PC-9 (cell line): ENCODE measurements around the gene SMTNL2. TPM values are rescaled to one million over a fixed set of nuclear protein-coding genes. Genes with fewer than 3 reads are reported as not detected.
"Not testable (repeated sequence)": the region's sequence is repeated elsewhere in the genome, so short reads cannot be mapped to it uniquely, and the experiment has no call there.

Experiments used
- BruUV-seq: library from RNA; stranded (reverse); fragments of 400-500 nt; replicated peaks from 2 replicates; lab custom pipeline; 2021; lab: Mats Ljungman, UMichigan
- CTCF ChIA-PET: fragments of 300-600 bp; sonication (Branson Sonifier 250); formaldehyde crosslinking; loops from one replicate; lab custom pipeline; 2022; ENCODE audit warnings: antibody characterized with exemption; lab: Charles Lee
- POLR2A ChIA-PET: fragments of 300-600 bp; sonication (Branson Sonifier 250); formaldehyde crosslinking; loops from one replicate; lab custom pipeline; 2022; ENCODE audit warnings: antibody characterized with exemption; ENCODE audit not compliant: unreplicated experiment; lab: Charles Lee
- DNase-seq, 2 experiments: peaks; one replicate each; pipeline versions ENCODE4 v3.0.0 to v3.0.0-alpha.2; 2015 to 2022; ENCODE audit warnings: mixed read lengths in 1 of 2
- H2AFZ ChIP-seq: fragments of 200-600 bp; sonication (generic); 2 replicates; pipeline ENCODE4 v1.8.1; 2017; ENCODE audit warnings: antibody characterized with exemption
- H3F3A ChIP-seq: fragments of 200-600 bp; sonication (generic); 2 replicates; pipeline ENCODE4 v1.8.1; 2017; ENCODE audit warnings: antibody characterized with exemption, mild to moderate bottlenecking, low read depth; ENCODE audit not compliant: insufficient read depth
- H3K27ac ChIP-seq: fragments of 200-600 bp; sonication (generic); 2 replicates; pipeline ENCODE4 v1.6.1; 2016; ENCODE audit warnings: mixed run types
- H3K27me3 ChIP-seq: fragments of 200-600 bp; sonication (generic); 2 replicates; pipeline ENCODE4 v1.6.1; 2016; ENCODE audit warnings: low read depth, mixed run types; ENCODE audit not compliant: insufficient read depth
- H3K36me3 ChIP-seq: fragments of 200-600 bp; sonication (generic); 2 replicates; pipeline ENCODE4 v1.6.1; 2016; ENCODE audit warnings: low read depth, mixed run types
- H3K4me1 ChIP-seq: fragments of 200-600 bp; sonication (generic); replicated peaks from 2 replicates; pipeline ENCODE4 v1.6.1; 2016; ENCODE audit warnings: mixed run types; ENCODE audit not compliant: insufficient read depth
- H3K4me2 ChIP-seq: fragments of 200-600 bp; sonication (generic); 2 replicates; pipeline ENCODE4 v1.6.1; 2017; ENCODE audit warnings: mixed run types
- H3K4me3 ChIP-seq: fragments of 200-600 bp; sonication (generic); 2 replicates; pipeline ENCODE4 v1.6.1; 2016; ENCODE audit warnings: mixed run types
- H3K79me2 ChIP-seq: fragments of 200-600 bp; sonication (generic); 2 replicates; pipeline ENCODE4 v1.6.1; 2017; ENCODE audit warnings: low read depth, mixed run types
- H3K9me2 ChIP-seq: fragments of 200-600 bp; sonication (generic); 2 replicates; pipeline ENCODE4 v1.8.1; 2017; ENCODE audit warnings: mild to moderate bottlenecking; ENCODE audit not compliant: insufficient read depth
- H3K9me3 ChIP-seq: fragments of 200-600 bp; sonication (generic); 2 replicates; pipeline ENCODE4 v1.8.1; 2016; ENCODE audit warnings: low read depth; ENCODE audit not compliant: insufficient read depth
- H4K20me1 ChIP-seq: fragments of 200-600 bp; sonication (generic); 2 replicates; pipeline ENCODE4 v1.8.1; 2017; ENCODE audit not compliant: insufficient read depth
- CTCF ChIP-seq: fragments of 200-600 bp; sonication (generic); conservative IDR thresholded peaks from 2 replicates; pipeline ENCODE4 v1.6.1; 2017; ENCODE audit warnings: mixed run types, antibody characterized with exemption, mild to moderate bottlenecking, moderate library complexity
- EZH2 ChIP-seq: fragments of 200-600 bp; sonication (generic); IDR thresholded peaks from 2 replicates; pipeline ENCODE4 v1.8.0; 2017; ENCODE audit warnings: antibody characterized with exemption, low read depth
- intact Hi-C: fragments of 100-400 bp; cut with micrococcal nuclease; formaldehyde crosslinking; loops from one replicate; pipeline ENCODE4 v1.10.0; 2022; ENCODE audit not compliant: unreplicated experiment
- total RNA-seq: library from RNA; stranded (reverse); gene quantifications from 2 replicates; pipeline ENCODE4 v1.2.3, GENCODE V29; 2021

The SMTNL2 gene
- total RNA-seq, 1 experiment from 2014 or later: not detected

DNA sequence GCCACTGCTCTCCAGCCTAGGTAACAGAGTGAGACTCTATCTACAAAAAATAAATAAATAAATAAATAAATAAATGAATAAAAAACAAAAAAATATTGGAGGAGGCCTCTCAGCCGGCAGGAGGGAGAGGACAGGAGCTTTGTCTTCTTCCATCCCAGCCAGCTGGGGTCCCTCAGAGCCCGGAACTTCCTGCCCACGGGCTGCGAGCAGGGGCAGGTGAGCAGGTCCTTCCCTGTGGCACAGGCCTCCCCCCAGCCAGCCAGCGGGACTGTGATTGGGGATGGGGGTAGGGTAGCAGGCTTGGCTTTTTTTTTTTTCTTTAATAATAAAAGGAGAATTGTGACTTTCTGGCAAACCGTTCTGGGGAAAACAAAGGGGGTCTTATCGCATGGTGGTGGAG is 10.1 kb downstream of the SMTNL2 start:
- TF ChIP-seq CTCF: no peak
- no peak for TF ChIP-seq EZH2
- intact Hi-C loops: no loop called here
- Histone ChIP-seq H3K27ac (no peak overlapping the region), H3K9me2 (no peaks in the 10 kb centered on the region), H3K79me2 (no peaks in the 10 kb centered on the region), H3K4me3 (no peak overlapping the region), H3F3A (0 out of 2 replicates have a peak, but pooled peaks cover 6% of the 10 kb centered on the region), H3K9me3 (no peaks in the 10 kb centered on the region), H3K27me3 (peaks cover 56% of the 10 kb centered on the region), H2AFZ (no peak overlapping the region), H3K4me2 (no peak overlapping the region), H3K36me3 (no peaks in the 10 kb centered on the region), H3K4me1 (peaks cover 3% of the 10 kb centered on the region), H4K20me1 (no peaks in the 10 kb centered on the region)
- POLR2A ChIA-PET: interaction anchor here (0.7 kb wide), 1 partner anchor 20 kb away, joined by 4 read pairs; no protein-coding TSS in a partner anchor
- DNase-seq: no peak
- CTCF ChIA-PET: no interaction called here
- no TSS peak for BruUV-seq

GRCh38 chr17:4594931-4595684 is 10.8 kb downstream of the SMTNL2 start:
- no peaks in the 10 kb centered on the region for H4K20me1 ChIP-seq
- peaks cover 10% of the 10 kb centered on the region for H3K4me1 ChIP-seq
- ChIA-PET CTCF (no interaction called here), POLR2A (no interaction called here)
- H3K9me2 ChIP-seq: no peaks in the 10 kb centered on the region
- no peak overlapping the region for H3K4me2 ChIP-seq
- no peak overlapping the region for H2AFZ ChIP-seq
- TF ChIP-seq CTCF (no peak), EZH2 (no peak)
- DNase-seq: no peak
- H3K4me3 ChIP-seq: no peak overlapping the region
- peaks cover 59% of the 10 kb centered on the region for H3K27me3 ChIP-seq
- BruUV-seq: no TSS peak
- intact Hi-C loops: no loop called here
- H3F3A ChIP-seq: peaks cover 9% of the 10 kb centered on the region; the same call in 1 of the 2 replicates
- no peaks in the 10 kb centered on the region for H3K79me2 ChIP-seq
- H3K27ac ChIP-seq: no peak overlapping the region
- no peaks in the 10 kb centered on the region for H3K9me3 ChIP-seq
- no peaks in the 10 kb centered on the region for H3K36me3 ChIP-seq

- POLR2A ChIA-PET, H3K79me2 ChIP-seq, H3K36me3 ChIP-seq, DNase-seq, CTCF ChIA-PET, H3K9me3 ChIP-seq, H2AFZ ChIP-seq, H3K4me2 ChIP-seq, H3K27ac ChIP-seq, H4K20me1 ChIP-seq, BruUV-seq, H3K4me3 ChIP-seq, H3K9me2 ChIP-seq, intact Hi-C loops: not testable (repeated sequence)
- peaks cover 52% of the 10 kb centered on the region for H3K27me3 ChIP-seq
- H3F3A ChIP-seq: peaks cover 13% of the 10 kb centered on the region; the same call in 1 of the 2 replicates
- peaks cover 16% of the 10 kb centered on the region for H3K4me1 ChIP-seq
Observed at GRCh38 chr17:4595685-4596342, 11.5 kb downstream of the SMTNL2 start.
